ENCODE measurements around the gene CCDC68. TPM values are rescaled to one million over a fixed set of nuclear protein-coding genes. Genes with fewer than 3 reads are reported as not detected.

CCDC68 gene
- total and polyA plus RNA-seq, 10 donors, result 2.0 to 25.3 (median 12.3) TPM

DNA sequence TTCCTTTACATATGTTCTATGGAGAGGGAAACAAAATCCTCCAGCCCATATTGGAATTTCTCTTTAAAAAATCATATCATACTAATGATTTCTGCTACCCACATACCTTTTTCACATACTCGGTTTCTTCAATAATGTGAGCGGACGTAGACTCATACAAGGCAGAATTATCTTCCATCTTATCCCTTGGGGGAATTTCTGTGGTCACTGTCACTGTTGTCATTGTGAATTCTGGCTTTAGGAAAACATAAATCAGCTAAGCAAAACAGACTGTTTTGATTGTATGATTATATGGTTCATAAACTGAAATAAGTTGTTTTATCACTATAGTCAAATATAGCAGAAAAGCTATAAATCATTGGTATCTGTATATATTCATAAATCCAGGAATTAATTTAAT, 16.7 kb downstream of the CCDC68 start:
- 93 to 99% (median 95%) methylated on average over 3 of the region's 3 CpGs for WGBS, 5 donors
- Histone ChIP-seq H3K4me3 (no peak overlapping the region), H3K27me3 (replicated peaks in 1 of 7) (no peaks in the 10 kb centered on the region), H3K27ac (no peak overlapping the region), H3K9me3 (no peaks in the 10 kb centered on the region), H3K36me3 (no peaks in the 10 kb centered on the region), H3K4me1 (peaks cover 0 to 23% (median 15%) of the 10 kb centered on the region in 6 donors)
- no peak for TF ChIP-seq POLR2AphosphoS5 (IDR thresholded peaks at IDR 0.05)
- no peak for TF ChIP-seq POLR2A (IDR thresholded peaks at IDR 0.05)
- TF ChIP-seq CTCF (IDR thresholded peaks at IDR 0.05 in 8 of 11, conservative IDR thresholded peaks at IDR 0.05 in 3 of 11), result no peak
- intact Hi-C loops (cut with DNase I; ENCODE audit: low total_unique reads), result no loop called here
- no peak for DNase-seq

DNA sequence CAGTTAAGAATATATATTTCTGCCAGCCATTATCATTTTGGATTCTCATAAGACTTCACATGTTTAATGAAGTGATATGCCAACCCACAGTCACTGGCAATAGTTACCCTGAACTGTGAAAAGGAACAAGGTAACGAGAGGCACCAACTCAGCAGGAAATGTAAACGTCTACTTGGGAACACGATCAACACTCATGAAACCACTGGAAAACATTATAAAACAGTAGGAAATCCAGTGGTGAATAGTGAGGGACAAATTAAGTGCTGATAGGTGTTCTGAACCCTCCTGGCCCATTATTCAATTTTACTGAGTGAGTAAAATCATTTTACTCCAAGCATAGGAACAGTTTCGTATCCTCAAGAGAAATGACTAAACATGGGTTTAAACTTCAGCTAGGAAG, 17.1 kb downstream of the CCDC68 start:
- no peak for DNase-seq
- no peaks in the 10 kb centered on the region for H3K9me3 ChIP-seq
- H3K27me3 ChIP-seq (replicated peaks in 1 of 7), result no peaks in the 10 kb centered on the region
- H3K4me1 ChIP-seq, result peaks cover 0 to 21% (median 13%) of the 10 kb centered on the region in 6 donors
- WGBS, 5 donors, result 53 to 92% (median 72%) methylated on average over 4 of the region's 4 CpGs
- H3K27ac ChIP-seq, result no peak overlapping the region
- TF ChIP-seq POLR2AphosphoS5 (IDR thresholded peaks at IDR 0.05) (no peak), CTCF (IDR thresholded peaks at IDR 0.05 in 8 of 11, conservative IDR thresholded peaks at IDR 0.05 in 3 of 11) (no peak), POLR2A (IDR thresholded peaks at IDR 0.05) (no peak)
- intact Hi-C loops (cut with DNase I; ENCODE audit: low total_unique reads), result no loop called here
- no peak overlapping the region for H3K4me3 ChIP-seq
- no peaks in the 10 kb centered on the region for H3K36me3 ChIP-seq

- no peaks in the 10 kb centered on the region for H3K4me1 ChIP-seq
- 81 to 95% (median 90%) methylated on average over 6 to 7 of the region's 7 CpGs for WGBS, 5 donors
- DNase-seq, result no peak
- no peaks in the 10 kb centered on the region for H3K9me3 ChIP-seq
- no peak overlapping the region for H3K4me3 ChIP-seq
- H3K27ac ChIP-seq, result no peak overlapping the region
- H3K27me3 ChIP-seq (replicated peaks in 1 of 7), result no peaks in the 10 kb centered on the region
- TF ChIP-seq CTCF (IDR thresholded peaks at IDR 0.05 in 8 of 11, conservative IDR thresholded peaks at IDR 0.05 in 3 of 11), result no peak
- intact Hi-C loops (cut with DNase I; ENCODE audit: low total_unique reads), result no loop called here
- H3K36me3 ChIP-seq, result no peaks in the 10 kb centered on the region
Measured at GRCh38 chr18:54939361-54939917, 19.8 kb downstream of the CCDC68 start.

GRCh38 chr18:54938506-54938905, 20.8 kb downstream of the CCDC68 start:
- Histone ChIP-seq H3K4me3 (no peak overlapping the region), H3K36me3 (no peaks in the 10 kb centered on the region), H3K27ac (no peak overlapping the region), H3K9me3 (no peaks in the 10 kb centered on the region), H3K4me1 (no peaks in the 10 kb centered on the region), H3K27me3 (replicated peaks in 1 of 7) (no peaks in the 10 kb centered on the region)
- 91 to 98% (median 94%) methylated on average over 3 of the region's 3 CpGs for WGBS, 5 donors
- no peak for DNase-seq
- intact Hi-C loops (cut with DNase I; ENCODE audit: low total_unique reads), result no loop called here
- TF ChIP-seq CTCF (IDR thresholded peaks at IDR 0.05 in 8 of 11, conservative IDR thresholded peaks at IDR 0.05 in 3 of 11), result no peak
- TF ChIP-seq POLR2A (IDR thresholded peaks at IDR 0.05), result no peak
- no peak for TF ChIP-seq POLR2AphosphoS5 (IDR thresholded peaks at IDR 0.05)

Measured in spleen (tissue), 11 donors.